SK-N-SH treated with all-trans-retinoic acid at 6 μM for 48 hours (cell line): ENCODE data around the gene GUCY1B1.

ENCODE experiments used
- ATAC-seq: fragments of 200-7000 bp; cut with Tn5 transposase; 3 replicates; pipeline ENCODE4 v1.9.1; 2020; ENCODE audit warnings: mild to moderate bottlenecking, moderate library complexity
- ARNTL ChIP-seq: fragments of 450-650 bp; formaldehyde crosslinking; IDR thresholded peaks from 2 replicates; pipeline ENCODE4 v1.5.0; 2020; ENCODE audit warnings: low read depth, mild to moderate bottlenecking, moderate library complexity, borderline replicate concordance
- BACH2 ChIP-seq: fragments of 250-450 bp; sonication (Bioruptor Pico); IDR thresholded peaks from 2 replicates; pipeline ENCODE4 v1.9.0; 2021; ENCODE audit warnings: mild to moderate bottlenecking, borderline replicate concordance
- CSDC2 ChIP-seq: fragments of 250-450 bp; sonication (Bioruptor Pico); IDR thresholded peaks from 2 replicates; pipeline ENCODE4 v1.5.0; 2020; ENCODE audit warnings: mild to moderate bottlenecking, moderate library complexity
- CSRNP3 ChIP-seq: fragments of 250-450 bp; sonication (Bioruptor Pico); IDR thresholded peaks from 2 replicates; pipeline ENCODE4 v1.5.1; 2021; ENCODE audit warnings: mild to moderate bottlenecking, moderate library complexity
- ESRRG ChIP-seq: fragments of 250-450 bp; sonication (Bioruptor Pico); IDR thresholded peaks from 2 replicates; pipeline ENCODE4 v1.6.1; 2021; ENCODE audit warnings: mild to moderate bottlenecking
- GLIS3 ChIP-seq: fragments of 250-450 bp; sonication (Bioruptor Pico); IDR thresholded peaks from 2 replicates; pipeline ENCODE4 v1.5.0; 2020; ENCODE audit warnings: mild to moderate bottlenecking, moderate library complexity
- ISL1 ChIP-seq: fragments of 250-450 bp; sonication (Bioruptor Pico); IDR thresholded peaks from 2 replicates; pipeline ENCODE4 v2.1.2; 2022; ENCODE audit warnings: mild to moderate bottlenecking, moderate library complexity
- OSR1 ChIP-seq: fragments of 250-450 bp; sonication (Bioruptor Pico); IDR thresholded peaks from 2 replicates; pipeline ENCODE4 v1.8.0; 2022; ENCODE audit warnings: moderate library complexity, mild to moderate bottlenecking, inconsistent platforms
- PATZ1 ChIP-seq: fragments of 250-450 bp; sonication (Bioruptor Pico); IDR thresholded peaks from 2 replicates; pipeline ENCODE4 v1.8.0; 2020; ENCODE audit warnings: mild to moderate bottlenecking, moderate library complexity, borderline replicate concordance
- PPARA ChIP-seq: fragments of 250-450 bp; sonication (Bioruptor Pico); IDR thresholded peaks from 2 replicates; pipeline ENCODE4 v1.5.0; 2020; ENCODE audit warnings: mild to moderate bottlenecking, borderline replicate concordance
- RARB ChIP-seq: fragments of 250-450 bp; sonication (Bioruptor Pico); IDR thresholded peaks from 2 replicates; pipeline ENCODE4 v1.8.0; 2021; ENCODE audit warnings: mild to moderate bottlenecking, moderate library complexity
- SNAI2 ChIP-seq: fragments of 250-450 bp; sonication (Bioruptor Pico); IDR thresholded peaks from 2 replicates; pipeline ENCODE4 v1.5.0; 2020; ENCODE audit warnings: mild to moderate bottlenecking, moderate library complexity
- TCF4 ChIP-seq: fragments of 250-450 bp; sonication (Bioruptor Pico); IDR thresholded peaks from 2 replicates; pipeline ENCODE4 v1.8.0; 2021; ENCODE audit warnings: mild to moderate bottlenecking, moderate library complexity, borderline replicate concordance
- TOX ChIP-seq: fragments of 250-450 bp; sonication (Bioruptor Pico); IDR thresholded peaks from 2 replicates; pipeline ENCODE4 v1.8.0; 2021; ENCODE audit warnings: mild to moderate bottlenecking, moderate library complexity, borderline replicate concordance
- TSHZ2 ChIP-seq: fragments of 250-450 bp; sonication (Bioruptor Pico); IDR thresholded peaks from 2 replicates; pipeline ENCODE4 v1.5.0; 2020; ENCODE audit warnings: mild to moderate bottlenecking, moderate library complexity
- ZC3H10 ChIP-seq: fragments of 250-450 bp; sonication (Bioruptor Pico); IDR thresholded peaks from 2 replicates; pipeline ENCODE4 v1.5.1; 2021; ENCODE audit warnings: mild to moderate bottlenecking, moderate library complexity
- ZFP3 ChIP-seq: fragments of 250-450 bp; sonication (Bioruptor Pico); IDR thresholded peaks from 2 replicates; pipeline ENCODE4 v1.5.0; 2020; ENCODE audit warnings: mild to moderate bottlenecking, moderate library complexity
- ZFP30 ChIP-seq: fragments of 450-650 bp; formaldehyde crosslinking; IDR thresholded peaks from 2 replicates; pipeline ENCODE4 v1.5.0; 2022; ENCODE audit warnings: mild to moderate bottlenecking, moderate library complexity
- ZNF70 ChIP-seq: fragments of 450-650 bp; formaldehyde crosslinking; IDR thresholded peaks from 2 replicates; pipeline ENCODE4 v1.5.0; 2020; ENCODE audit warnings: mild to moderate bottlenecking, moderate library complexity
- ZNF8 ChIP-seq: fragments of 450-650 bp; formaldehyde crosslinking; IDR thresholded peaks from 2 replicates; pipeline ENCODE4 v1.5.0; 2020; ENCODE audit warnings: mild to moderate bottlenecking, moderate library complexity
- TF ChIP-seq, protein P1 (sequence below): fragments of 250-450 bp; sonication (Bioruptor Pico); IDR thresholded peaks from 2 replicates; pipeline ENCODE4 v1.5.1; 2020; ENCODE audit warnings: low read depth, mild to moderate bottlenecking, moderate library complexity

Gene GUCY1B1

GRCh38 chr4:155822572-155822971 is 63.8 kb downstream of the GUCY1B1 start:
- no peak for TF ChIP-seq TCF4
- TF ChIP-seq ZFP30 (CRISPR knock-in tag), result no peak
- no peak for TF ChIP-seq ZNF8 (CRISPR knock-in tag)
- no peak for TF ChIP-seq TOX (CRISPR knock-in tag)
- no peak for TF ChIP-seq PPARA (CRISPR knock-in tag)
- ATAC-seq, result no peak

DNA sequence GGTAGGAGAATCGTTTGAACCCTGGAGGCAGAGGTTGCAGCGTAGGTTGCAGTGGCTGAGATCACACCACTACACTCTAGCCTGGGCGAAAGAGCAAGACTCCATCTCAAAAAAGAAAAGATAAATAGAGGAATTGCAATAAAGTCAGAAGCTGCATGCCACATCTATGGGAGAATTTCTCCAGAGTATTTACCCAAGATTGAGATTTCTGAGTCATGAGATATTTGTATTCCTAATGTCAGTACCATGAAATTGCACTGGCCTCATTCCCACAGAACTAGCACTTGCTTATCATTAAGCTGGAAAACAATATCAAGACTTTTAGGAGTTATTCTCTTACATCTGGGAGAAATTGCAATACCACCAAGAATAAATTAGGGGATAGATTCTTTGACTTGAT is 69.8 kb downstream of the GUCY1B1 start:
- no peak for TF ChIP-seq ESRRG
- ATAC-seq, result no peak

DNA sequence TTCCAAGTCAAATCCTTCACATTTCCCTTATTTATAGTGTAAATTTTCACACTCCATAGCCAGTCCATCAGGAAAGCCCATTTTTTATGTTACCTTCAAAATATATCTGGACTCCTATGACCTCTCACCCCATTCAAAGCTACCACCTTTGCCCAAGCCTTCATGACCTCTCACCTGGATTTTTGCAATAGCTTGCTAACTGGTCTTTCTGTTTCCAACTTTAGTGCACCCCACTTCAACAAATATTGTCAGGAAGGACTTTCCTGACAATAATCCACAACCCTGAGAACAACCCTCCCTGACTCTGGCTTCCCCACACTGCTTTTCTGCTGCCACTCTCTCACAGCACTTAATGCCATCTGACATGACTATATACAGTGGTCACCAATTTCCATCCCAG is 73.8 kb downstream of the GUCY1B1 start:
- no peak for TF ChIP-seq PPARA (CRISPR knock-in tag)
- no peak for TF ChIP-seq OSR1 (CRISPR knock-in tag)
- no peak for TF ChIP-seq ZFP30 (CRISPR knock-in tag)
- TF ChIP-seq CSDC2 (CRISPR knock-in tag), result no peak
- TF ChIP-seq PATZ1 (CRISPR knock-in tag), result no peak
- TF ChIP-seq TOX (CRISPR knock-in tag), result no peak
- no peak for TF ChIP-seq ESRRG
- no peak for TF ChIP-seq BACH2 (CRISPR knock-in tag)
- no peak for TF ChIP-seq ZC3H10 (CRISPR knock-in tag)
- TF ChIP-seq ARNTL, result no peak
- TF ChIP-seq ZNF70 (CRISPR knock-in tag), result no peak
- no peak for ATAC-seq

DNA sequence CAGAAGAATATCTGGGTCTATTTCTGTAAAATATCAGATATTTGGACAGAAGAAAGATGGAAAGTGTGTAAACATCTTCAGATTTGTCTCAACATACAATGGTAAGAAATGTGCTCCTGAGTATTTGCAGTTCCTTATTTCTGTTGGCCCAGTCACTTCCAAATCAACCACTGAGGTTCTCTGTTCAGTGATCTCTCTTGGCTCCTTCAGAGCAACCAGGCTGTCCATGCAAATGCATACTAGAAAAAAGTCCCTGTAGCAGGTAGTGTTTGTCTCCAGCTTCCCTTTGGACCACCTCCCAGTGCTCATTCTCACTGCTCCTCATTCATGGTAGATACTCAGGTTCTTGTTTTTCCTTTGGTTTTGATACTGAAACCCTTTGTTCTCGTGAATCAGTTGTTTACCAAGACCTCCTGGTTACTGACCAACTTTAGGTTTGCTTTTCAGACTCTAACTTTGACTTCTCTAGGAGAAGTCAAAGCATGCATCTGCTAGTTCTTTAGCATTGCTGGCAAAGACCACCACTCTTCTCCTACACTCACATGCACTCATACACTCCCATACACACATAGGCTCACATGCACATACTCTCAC is 78.5 kb downstream of the GUCY1B1 start:
- no peak for TF ChIP-seq ZC3H10 (CRISPR knock-in tag)
- TF ChIP-seq ARNTL, result no peak
- no peak for TF ChIP-seq SNAI2 (CRISPR knock-in tag)
- TF ChIP-seq RARB (CRISPR knock-in tag), result no peak
- TF ChIP-seq ESRRG, result no peak
- TF ChIP-seq BACH2 (CRISPR knock-in tag), result no peak
- no peak for TF ChIP-seq TSHZ2
- TF ChIP-seq GLIS3 (CRISPR knock-in tag), result no peak
- no peak for TF ChIP-seq TCF4
- TF ChIP-seq ZFP3 (CRISPR knock-in tag), result no peak
- no peak for TF ChIP-seq PATZ1 (CRISPR knock-in tag)
- TF ChIP-seq, protein P1, sequence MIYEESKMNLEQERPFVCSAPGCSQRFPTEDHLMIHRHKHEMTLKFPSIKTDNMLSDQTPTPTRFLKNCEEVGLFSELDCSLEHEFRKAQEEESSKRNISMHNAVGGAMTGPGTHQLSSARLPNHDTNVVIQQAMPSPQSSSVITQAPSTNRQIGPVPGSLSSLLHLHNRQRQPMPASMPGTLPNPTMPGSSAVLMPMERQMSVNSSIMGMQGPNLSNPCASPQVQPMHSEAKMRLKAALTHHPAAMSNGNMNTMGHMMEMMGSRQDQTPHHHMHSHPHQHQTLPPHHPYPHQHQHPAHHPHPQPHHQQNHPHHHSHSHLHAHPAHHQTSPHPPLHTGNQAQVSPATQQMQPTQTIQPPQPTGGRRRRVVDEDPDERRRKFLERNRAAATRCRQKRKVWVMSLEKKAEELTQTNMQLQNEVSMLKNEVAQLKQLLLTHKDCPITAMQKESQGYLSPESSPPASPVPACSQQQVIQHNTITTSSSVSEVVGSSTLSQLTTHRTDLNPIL (CRISPR knock-in tag), result no peak
- no peak for ATAC-seq

GRCh38 chr4:155842080-155842479 is 83.3 kb downstream of the GUCY1B1 start:
- TF ChIP-seq TOX (CRISPR knock-in tag), result no peak
- TF ChIP-seq TCF4, result no peak
- TF ChIP-seq CSDC2 (CRISPR knock-in tag), result no peak
- TF ChIP-seq ZFP3 (CRISPR knock-in tag), result no peak
- TF ChIP-seq ZC3H10 (CRISPR knock-in tag), result no peak
- TF ChIP-seq SNAI2 (CRISPR knock-in tag), result no peak
- no peak for TF ChIP-seq CSRNP3 (CRISPR knock-in tag)
- TF ChIP-seq ZNF70 (CRISPR knock-in tag), result no peak
- no peak for TF ChIP-seq ESRRG
- TF ChIP-seq ISL1 (CRISPR knock-in tag), result no peak
- TF ChIP-seq PPARA (CRISPR knock-in tag), result no peak
- no peak for ATAC-seq
